ENCODE data around the gene CHGA. TPM values are rescaled to one million over a fixed set of nuclear protein-coding genes. Genes with fewer than 3 reads are reported as not detected.

Gene CHGA
- total RNA-seq, 1 donor from 2014 or later = 0.67 TPM

DNA sequence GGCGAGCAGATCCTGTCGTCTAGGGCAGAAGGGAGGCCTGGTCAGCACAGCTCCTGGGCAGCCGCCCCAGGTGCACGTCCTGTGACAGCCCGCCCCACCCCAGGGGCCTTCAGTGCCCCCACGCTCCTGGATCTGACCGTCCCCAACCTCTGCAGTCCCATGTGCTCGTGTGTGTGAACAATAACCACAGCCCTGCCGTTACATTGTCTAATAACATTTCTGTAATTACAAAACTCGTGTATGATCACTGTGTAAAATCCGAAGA lies 39.8 kb downstream of the CHGA start:
- H3K27ac Mint-ChIP-seq (ENCODE audit: unreplicated experiment) = no peak overlapping the region
- H3K9me3 Mint-ChIP-seq (ENCODE audit: unreplicated experiment) = no peaks in the 10 kb centered on the region
- H3K27me3 Mint-ChIP-seq (ENCODE audit: unreplicated experiment) = peaks cover 1% of the 10 kb centered on the region
- no peak for DNase-seq (ENCODE audit: low spot score)
- TF ChIP-seq, protein P1, sequence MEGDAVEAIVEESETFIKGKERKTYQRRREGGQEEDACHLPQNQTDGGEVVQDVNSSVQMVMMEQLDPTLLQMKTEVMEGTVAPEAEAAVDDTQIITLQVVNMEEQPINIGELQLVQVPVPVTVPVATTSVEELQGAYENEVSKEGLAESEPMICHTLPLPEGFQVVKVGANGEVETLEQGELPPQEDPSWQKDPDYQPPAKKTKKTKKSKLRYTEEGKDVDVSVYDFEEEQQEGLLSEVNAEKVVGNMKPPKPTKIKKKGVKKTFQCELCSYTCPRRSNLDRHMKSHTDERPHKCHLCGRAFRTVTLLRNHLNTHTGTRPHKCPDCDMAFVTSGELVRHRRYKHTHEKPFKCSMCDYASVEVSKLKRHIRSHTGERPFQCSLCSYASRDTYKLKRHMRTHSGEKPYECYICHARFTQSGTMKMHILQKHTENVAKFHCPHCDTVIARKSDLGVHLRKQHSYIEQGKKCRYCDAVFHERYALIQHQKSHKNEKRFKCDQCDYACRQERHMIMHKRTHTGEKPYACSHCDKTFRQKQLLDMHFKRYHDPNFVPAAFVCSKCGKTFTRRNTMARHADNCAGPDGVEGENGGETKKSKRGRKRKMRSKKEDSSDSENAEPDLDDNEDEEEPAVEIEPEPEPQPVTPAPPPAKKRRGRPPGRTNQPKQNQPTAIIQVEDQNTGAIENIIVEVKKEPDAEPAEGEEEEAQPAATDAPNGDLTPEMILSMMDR (IDR thresholded peaks at IDR 0.05; ENCODE audit: unreplicated experiment) = no peak
- no peaks in the 10 kb centered on the region for H3K4me1 Mint-ChIP-seq (ENCODE audit: unreplicated experiment)
- no peak overlapping the region for H3K4me3 Mint-ChIP-seq (ENCODE audit: unreplicated experiment)
- H3K36me3 Mint-ChIP-seq (ENCODE audit: low read depth, unreplicated experiment) = peaks cover 4% of the 10 kb centered on the region

DNA sequence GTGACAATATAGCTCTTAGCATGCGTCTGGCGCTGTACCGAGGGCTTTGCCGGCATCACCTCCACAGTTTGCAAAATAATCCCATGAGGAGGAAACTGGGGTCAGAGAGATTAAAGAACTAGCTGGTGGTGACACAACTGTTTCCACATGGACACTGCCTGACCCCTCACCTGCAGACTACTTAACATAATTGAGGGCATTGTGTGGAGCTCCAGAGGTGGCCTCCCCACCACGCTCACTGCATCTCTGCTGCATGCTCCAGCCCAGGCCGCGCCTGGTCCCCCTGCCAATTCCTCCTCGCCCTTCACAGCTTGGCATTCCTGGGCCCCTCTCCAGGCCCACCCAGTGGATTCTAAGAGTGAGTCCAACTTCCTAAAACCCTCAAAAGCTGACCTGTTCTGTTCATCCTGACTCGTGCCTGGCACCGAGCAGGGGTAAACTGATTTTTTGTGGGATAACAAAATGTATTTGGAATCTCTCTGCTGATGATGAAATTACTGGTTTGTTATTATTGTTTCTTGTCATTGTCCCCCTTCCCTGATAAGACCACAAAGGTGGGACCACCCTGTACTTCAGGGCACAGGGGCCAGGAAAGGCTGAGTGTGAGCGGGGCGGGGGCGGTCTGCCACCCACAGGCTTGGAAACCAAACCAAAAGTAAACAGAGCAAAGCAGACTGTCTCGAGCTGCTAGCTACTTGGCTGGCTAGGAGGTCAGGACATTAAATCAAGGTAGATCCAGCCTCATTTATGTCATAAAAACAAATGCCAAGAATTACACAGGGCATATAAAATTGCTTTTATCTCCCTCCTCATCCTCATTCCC lies 40.6 kb downstream of the CHGA start:
- Mint-ChIP-seq H3K4me1 (ENCODE audit: unreplicated experiment) (no peaks in the 10 kb centered on the region), H3K27ac (ENCODE audit: unreplicated experiment) (no peak overlapping the region), H3K27me3 (ENCODE audit: unreplicated experiment) (peaks cover 1% of the 10 kb centered on the region), H3K4me3 (ENCODE audit: unreplicated experiment) (no peak overlapping the region), H3K9me3 (ENCODE audit: unreplicated experiment) (no peaks in the 10 kb centered on the region), H3K36me3 (ENCODE audit: low read depth, unreplicated experiment) (peaks cover under 1% of the 10 kb centered on the region)
- TF ChIP-seq, protein P1 (IDR thresholded peaks at IDR 0.05; ENCODE audit: unreplicated experiment) = no peak
- no peak for DNase-seq (ENCODE audit: low spot score)

DNA sequence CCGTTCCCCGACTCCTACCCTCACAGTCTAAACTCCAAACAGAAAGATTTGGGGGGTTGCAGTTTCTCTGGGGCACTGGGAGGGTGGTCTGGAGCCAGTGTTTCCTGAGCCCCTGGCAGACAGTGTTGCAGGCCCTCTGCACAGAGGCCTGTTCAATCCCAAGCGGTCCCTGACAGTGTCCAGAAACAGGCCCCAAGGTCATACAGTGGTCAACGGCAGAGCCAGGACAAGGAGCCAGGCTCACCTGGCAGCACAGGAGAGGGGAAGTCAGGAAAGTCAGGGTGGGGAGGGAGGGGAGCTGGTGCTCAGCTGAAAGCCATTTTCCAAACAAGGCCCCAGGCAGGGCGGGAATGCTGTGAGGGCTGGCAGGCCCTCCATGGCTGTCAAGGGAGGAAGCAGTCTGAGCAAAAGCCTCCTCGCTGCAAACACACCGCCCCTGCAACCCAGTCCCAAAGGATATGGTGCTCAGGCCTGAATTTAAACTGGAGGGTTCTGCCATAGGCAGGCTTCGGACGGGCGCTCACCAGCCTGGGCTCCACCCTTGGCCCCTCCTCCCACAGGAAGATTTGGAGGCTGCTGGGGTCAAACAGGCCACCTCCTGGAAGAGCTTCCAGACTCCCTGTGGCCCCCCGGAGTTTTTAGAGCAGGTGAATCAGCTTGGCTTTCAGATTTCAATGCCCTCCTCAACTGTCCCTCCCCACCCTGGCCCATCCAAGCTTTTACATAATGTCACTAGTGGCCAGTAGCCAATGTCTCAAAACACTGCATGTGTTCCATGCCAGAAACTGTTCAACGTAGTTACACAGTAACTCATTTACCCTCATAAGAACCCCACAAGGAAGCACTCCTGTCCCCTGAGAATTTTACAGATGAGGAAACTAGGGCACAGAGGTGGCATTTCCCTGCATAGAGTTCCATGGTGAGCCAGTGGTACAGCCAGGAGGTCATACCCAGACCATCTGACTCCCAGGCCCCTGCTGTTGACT lies 41.5 kb downstream of the CHGA start:
- TF ChIP-seq, protein P1 (IDR thresholded peaks at IDR 0.05; ENCODE audit: unreplicated experiment) = no peak
- no peaks in the 10 kb centered on the region for H3K36me3 Mint-ChIP-seq (ENCODE audit: low read depth, unreplicated experiment)
- H3K4me1 Mint-ChIP-seq (ENCODE audit: unreplicated experiment) = no peaks in the 10 kb centered on the region
- peaks cover 1% of the 10 kb centered on the region for H3K27me3 Mint-ChIP-seq (ENCODE audit: unreplicated experiment)
- no peaks in the 10 kb centered on the region for H3K9me3 Mint-ChIP-seq (ENCODE audit: unreplicated experiment)
- H3K27ac Mint-ChIP-seq (ENCODE audit: unreplicated experiment) = no peak overlapping the region
- H3K4me3 Mint-ChIP-seq (ENCODE audit: unreplicated experiment) = no peak overlapping the region
- DNase-seq (ENCODE audit: low spot score) = no peak

DNA sequence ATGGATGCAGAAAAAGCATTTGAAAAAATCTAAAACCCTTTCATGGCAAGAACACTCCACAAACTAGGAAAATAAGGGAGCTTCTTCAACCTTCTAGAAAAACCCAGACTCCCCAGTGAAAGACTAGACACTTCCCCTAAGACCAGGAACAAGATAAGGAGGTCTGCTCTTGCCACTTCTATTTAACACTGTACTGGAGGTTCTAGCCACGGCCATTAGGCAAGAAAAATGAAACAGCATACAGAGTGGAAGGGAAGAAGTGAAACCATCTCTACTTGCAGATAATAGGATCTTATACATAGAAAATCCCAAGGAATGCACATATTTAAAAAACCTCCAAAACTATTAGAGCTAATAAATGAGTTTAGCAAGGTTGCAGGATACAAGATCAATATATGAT lies 42.3 kb downstream of the CHGA start:
- Mint-ChIP-seq H3K9me3 (ENCODE audit: unreplicated experiment) (no peaks in the 10 kb centered on the region), H3K36me3 (ENCODE audit: low read depth, unreplicated experiment) (no peaks in the 10 kb centered on the region)

More for the DNA sequence above, 42.3 kb downstream of the CHGA start:
- no peak for DNase-seq (ENCODE audit: low spot score)
- Mint-ChIP-seq H3K27ac (ENCODE audit: unreplicated experiment) (no peak overlapping the region), H3K4me1 (ENCODE audit: unreplicated experiment) (no peaks in the 10 kb centered on the region), H3K27me3 (ENCODE audit: unreplicated experiment) (peaks cover 1% of the 10 kb centered on the region), H3K4me3 (ENCODE audit: unreplicated experiment) (no peak overlapping the region)
- TF ChIP-seq, protein P1 (IDR thresholded peaks at IDR 0.05; ENCODE audit: unreplicated experiment) = no peak
